Amniotic epithelial cell (primary cell): Measurements from ENCODE around the gene TBR1.
A peak's percentile ranks its signal among the peaks of the same experiment; 100 is the strongest.

Source experiments
- DNase-seq: peaks from one replicate; pipeline ENCODE4 v3.0.0-alpha.2; 2010; ENCODE audit warnings: low read depth

Gene TBR1

DNA sequence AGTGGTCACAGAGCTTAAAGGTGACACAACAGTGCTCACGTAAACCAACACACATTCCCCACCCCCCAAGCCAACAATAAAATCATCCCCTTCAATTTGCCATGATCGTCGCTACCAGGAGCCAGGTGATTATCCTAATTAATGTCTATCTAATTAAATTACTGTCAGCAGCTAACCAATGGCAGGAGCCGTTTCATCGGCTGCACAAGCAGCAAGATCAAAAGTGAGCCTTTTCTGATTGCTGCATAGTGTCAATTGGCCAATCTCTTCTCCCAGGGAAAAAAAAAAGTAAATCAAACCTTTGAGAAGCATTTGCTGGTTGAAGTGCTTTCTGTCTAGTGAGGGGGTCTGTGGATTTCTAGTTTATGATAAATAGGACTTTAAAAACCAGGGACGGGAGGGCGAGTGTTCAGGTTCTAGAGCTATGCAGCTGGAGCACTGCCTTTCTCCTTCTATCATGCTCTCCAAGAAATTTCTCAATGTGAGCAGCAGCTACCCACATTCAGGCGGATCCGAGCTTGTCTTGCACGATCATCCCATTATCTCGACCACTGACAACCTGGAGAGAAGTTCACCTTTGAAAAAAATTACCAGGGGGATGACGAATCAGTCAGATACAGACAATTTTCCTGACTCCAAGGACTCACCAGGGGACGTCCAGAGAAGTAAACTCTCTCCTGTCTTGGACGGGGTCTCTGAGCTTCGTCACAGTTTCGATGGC lies at the start of gene TBR1:
TSS of gene TBR1 (plus strand) at position 311 of the 721 bp plus-strand sequence. CDS start at position 425, 114 bp downstream.
- peak; percentile 8 for DNase-seq

DNA sequence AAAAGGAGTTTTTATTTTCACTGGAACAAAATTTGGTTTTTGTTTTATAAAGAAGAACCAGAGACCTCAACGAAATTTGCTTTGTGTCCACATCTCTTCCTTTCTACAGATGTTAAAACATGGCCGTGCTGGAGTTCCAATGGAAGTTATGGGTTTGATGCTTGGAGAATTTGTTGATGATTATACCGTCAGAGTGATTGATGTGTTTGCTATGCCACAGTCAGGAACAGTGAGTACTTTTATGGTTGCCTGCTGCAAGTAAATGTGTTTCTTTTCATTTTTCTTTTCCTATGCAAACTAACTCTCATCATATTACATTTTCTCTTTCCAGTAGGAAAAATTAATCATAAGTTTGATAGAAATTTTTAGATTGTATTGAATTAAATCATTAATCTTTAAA lies 48.4 kb upstream of the TBR1 start:
- DNase-seq, result peak; percentile 77

DNA sequence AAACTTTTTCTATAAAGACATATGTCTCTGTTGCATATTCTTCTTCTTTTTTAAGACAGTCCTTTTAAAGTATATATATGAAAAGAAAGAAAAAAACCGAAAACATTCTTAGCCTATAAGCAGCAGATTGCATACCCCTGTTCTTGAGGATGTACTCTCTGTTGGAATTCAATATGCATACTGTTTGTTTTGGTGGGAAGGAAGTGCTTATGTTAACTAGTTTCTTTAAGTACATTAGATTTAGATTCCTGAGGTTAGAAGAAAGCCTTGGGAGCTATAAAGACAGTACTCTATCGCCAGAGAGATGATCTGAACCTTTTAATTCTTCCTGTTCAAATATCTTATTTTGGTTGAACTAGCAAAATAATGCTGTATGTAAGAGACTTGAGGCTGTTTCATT lies 46.8 kb upstream of the TBR1 start:
- DNase-seq, result no peak

DNA sequence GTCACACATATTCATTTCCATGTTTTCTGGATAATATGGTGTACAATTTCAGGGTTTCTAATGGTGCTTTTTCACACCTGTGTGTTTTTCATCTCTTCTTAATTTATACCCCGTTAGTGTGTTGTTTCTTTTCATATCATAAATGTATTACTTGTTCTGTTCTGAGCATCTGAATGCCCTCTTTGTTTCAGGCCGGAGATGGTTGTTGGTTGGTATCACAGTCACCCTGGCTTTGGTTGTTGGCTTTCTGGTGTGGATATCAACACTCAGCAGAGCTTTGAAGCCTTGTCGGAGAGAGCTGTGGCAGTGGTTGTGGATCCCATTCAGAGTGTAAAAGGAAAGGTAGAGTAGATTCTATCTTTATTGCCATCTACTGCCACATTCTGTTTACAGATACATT lies 45.1 kb upstream of the TBR1 start:
- no peak for DNase-seq

DNA sequence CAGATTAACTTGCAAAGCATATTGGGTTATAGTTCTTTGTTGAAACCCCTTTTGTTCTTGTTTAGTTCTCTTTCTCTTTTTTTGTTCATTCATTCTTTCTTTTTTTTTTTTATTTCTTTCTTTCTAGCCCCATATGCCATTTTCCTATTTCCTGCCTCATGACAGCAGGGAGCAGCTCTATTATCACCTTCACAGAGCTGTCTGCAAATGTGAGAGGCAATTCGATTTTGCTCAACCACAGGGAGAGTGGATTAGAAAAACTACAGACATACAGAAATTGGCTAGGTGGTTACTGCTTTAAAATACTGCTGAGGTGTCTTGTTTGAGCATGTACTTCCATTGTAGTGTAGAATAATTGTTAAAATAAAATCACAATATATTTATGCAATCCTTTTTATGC lies 44.2 kb upstream of the TBR1 start:
- no peak for DNase-seq

DNA sequence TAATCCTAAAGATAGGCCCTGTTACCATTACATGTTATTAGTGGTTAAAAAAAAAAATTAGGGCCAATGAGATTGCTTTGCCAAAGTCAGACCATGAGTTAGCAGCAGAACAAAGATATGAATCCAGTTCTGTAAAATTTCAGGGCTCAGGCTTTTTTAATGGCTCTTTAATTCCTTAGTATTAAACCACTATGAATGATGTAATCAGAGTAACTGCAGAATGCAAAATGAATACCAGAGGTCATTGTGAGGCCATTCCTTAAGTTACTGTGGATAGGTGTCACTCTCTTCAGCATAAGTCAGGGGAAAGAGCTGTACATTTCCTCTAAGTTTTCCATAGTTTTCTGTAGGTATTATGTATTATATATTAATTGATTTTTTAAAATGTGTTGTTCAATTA lies 42.2 kb upstream of the TBR1 start:
- DNase-seq, result peak; percentile 45

DNA sequence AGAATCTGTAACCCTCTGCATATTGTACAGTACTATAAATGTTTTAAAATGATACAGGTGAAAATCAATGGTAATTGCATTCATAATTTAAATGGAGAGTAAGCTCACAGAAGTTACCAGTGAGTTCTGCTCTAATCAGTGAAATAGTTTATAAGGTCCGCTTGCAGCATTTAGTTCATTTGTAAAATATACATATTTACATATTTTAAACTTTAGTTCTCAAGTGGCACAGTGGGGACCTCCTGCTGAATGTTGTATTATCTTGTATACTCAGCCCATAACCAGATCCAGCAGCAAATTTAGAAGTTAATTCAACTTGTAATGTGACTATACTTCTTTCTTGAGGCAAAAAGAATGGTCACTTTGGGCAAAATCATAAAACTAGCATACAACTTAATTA lies 41.7 kb upstream of the TBR1 start:
- no peak for DNase-seq

DNA sequence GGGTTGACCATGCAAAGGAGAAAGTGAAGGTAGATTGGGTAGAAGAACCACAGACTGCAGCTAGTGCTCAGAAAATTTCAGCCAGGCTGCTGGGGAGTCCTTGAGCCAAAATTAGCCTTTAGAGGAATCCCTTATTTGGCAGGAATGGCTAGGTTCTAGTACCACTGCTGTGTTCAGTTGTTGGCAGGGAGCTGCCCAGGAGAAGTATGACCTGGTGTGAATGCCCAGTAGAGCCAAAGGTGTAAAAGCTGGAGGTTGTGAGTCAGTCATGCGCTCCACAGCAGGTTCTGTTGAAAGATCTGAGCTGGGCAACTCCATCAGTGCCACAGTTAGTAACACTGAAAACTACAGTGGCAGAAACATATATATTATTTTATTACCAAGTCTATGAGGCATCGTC lies 36.4 kb upstream of the TBR1 start:
- no peak for DNase-seq

DNA sequence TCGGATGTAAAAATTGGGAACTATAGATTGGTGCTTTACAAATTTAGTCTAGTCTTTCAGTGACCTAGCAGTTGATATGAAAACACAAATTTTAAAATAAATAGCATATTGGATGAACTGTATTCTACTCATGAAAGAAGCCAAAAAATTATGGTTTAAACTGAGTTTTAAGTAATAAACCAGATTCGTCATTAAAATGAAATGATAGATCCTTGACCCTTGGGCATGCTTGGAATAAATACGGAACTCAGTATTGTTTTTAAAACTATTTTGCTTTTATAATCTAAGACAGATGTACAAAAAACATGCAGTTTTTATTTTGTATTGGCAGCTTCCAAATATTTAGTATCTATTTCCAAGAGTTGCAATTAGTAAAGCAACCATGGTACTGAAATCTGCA lies 34.6 kb upstream of the TBR1 start:
- DNase-seq, result no peak

DNA sequence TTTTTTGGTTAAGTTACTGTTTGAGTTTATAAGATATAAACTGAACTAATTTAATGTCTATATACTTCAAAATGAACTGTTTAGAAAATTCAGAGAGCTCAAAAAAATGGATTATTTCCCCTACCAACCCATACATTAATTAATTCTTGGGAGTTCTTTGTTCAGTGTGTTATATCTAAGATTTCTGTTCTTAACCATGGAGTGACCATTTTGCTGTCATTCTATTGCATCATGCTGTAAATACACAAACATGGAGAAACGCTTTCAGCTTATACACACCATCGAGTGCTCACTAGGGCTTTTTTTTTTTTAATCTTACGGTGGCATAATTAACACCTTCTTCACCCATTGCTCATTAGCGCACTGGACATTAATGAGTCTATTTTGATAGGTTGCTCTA lies 33.4 kb upstream of the TBR1 start:
- no peak for DNase-seq

DNA sequence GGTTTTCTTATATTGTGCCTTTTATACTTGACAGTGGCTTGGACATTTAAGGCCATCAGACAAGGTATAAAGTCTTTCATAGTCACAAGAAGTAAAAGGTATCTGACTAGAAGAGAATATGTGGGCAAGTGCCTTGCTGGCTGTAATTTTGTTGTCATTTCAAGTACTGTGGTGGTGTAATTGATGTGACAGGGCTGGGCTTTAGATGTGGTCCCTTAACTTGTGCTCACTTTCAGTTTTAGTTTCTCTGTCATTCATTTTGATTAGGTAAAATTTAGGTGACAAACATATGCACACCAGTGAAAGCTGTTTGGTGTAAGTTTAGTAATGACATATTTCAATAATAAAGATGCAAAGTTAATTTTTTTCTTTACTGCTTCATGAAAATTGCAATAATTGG lies 31.2 kb upstream of the TBR1 start:
- DNase-seq, result no peak

DNA sequence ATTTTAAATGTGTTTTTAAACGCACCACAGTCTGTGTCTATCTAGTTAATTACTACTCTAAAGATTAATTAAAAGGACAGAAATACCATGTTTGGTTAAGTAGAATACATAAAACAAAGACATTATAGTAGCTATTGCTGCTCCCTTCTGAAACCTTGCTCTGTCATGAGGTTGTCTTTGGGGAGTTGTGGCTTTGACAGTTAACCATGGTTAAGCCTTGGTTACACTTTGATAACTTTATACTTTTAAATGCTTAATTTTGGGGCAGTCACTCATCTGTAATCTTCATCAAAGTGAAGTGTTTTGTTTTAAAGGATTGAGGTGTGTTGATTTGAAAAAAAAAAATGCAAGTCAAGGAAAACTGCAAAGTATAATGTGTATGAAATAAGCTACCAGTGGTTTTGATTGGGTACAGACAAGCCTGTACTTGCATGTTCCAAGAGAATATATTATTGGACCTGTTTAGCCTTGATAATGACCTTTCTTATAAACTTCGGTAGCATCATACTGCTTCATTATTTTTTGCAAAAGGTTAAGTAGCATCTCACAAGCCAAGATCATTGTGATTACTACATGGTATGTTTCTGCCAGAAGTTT lies 29.8 kb upstream of the TBR1 start:
- DNase-seq, result no peak

DNA sequence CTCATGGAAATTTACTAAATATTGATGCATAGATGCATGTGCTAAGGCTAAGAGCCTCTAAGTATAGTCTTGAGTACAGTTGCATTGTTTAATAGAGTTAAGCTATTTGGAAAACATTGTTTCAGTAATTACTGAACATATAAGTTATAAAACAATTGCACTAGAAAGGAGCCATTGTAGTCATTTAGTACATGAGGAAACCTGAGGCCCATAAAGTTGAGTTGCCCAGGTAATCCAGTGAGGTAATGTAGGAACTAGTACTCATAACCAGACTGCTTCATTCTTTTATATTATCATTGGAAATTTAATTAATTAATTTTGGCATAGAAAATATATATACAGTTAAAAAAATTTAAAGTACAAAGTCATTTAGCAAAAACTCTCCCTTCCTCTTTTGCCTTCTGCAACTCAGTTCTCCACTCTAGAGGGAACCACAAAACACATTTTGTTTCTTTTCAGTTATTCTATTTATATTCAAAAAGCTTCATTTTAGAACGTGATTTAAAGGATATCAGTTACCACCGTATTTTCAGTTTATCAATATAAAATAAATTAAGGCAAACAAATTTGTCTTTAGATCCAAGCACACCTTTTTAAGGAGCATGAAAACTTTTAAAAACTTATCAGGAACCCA lies 27.8 kb upstream of the TBR1 start:
- DNase-seq, result no peak

DNA sequence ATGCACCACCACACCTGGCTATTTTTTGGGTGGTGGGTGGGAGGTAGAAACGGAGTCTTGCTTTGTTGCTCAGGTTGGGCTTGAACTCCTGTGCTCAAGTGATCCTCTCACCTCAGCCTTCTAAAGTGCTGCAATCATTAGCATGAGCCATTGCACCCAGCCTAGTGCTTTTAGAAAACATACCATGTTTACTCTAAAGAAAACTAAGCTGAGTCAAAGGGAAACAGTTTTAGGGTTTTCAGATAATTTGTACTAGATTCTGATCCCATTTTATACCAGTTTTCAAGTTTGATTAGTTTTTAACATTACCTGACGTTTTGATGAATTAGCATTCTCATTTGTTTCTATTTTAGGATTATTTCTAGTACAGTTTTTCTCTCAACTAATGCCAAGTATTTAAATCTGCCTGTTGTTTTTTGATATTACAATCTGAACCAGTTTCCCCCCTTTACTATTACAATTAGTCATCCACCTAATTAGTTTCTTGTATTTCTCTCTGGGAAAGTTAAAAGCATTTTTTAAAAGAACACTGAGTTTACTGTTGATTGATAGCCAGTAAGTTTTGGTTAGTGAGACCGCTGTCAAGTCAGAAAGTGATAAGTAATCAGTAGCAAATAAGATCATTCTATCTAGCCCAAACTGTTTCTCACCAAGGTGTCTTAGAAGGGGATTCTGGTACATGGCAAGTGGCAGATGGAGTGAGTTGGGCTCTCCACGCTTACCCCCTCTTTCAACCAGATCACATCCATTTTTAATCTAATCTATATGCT lies 24.2 kb upstream of the TBR1 start:
- DNase-seq, result no peak

DNA sequence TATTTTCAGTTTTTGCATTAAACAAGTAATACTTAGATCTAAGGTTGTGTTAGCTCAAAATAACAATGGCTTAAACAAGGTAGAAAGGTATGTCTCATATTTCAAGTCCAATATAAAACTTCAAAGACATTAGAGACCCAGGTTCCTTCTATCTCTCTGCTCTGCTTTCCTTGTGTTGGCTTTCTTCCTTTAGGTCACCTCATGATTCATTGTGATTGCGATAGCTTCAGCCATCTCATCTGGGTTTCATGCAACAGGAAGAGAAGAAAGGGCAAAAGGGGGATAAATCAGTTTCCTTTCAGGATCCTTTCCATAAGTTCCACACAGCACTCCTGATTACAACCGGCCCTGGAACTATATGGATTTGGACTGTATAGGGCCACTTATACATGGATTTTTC lies 16.0 kb upstream of the TBR1 start:
- peak; percentile 40 for DNase-seq

DNA sequence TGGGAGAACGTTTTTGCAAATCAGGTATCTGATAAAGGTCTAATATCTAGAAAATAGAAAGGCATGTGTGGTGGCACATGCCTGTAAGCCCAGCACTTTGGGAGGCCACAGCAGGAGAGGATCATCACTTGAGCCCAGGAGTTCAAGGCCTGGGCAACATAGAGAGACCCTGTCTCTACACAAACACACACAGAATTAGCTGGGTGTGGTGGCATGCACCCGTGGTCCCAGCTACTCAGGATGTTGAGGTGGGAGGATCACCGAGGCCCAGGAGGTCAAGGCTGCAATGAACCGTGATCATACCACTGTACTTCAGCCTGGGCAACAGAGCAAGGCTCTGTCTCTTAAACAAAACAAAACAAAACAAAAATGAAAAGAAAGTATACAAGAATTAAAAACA lies 13.8 kb upstream of the TBR1 start:
- no peak for DNase-seq

DNA sequence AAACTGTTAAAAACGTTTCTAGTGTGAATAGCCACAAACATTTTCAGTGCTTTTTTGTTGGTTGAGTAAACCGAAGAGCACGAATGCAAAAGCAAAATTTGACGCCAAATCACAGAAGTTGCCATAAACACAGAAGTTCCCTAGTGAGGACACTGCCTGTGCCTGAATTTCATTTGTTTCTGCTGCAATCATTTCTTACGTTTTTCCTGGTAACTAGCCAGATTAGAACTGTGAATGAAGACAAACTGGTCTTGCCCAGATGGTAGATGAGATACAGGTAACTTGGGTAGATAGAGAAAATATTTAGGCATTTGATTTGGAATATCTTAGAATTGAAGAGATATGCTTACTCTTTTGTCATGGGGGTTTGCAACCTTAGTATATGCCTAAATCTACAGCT lies 9.8 kb upstream of the TBR1 start:
- no peak for DNase-seq

DNA sequence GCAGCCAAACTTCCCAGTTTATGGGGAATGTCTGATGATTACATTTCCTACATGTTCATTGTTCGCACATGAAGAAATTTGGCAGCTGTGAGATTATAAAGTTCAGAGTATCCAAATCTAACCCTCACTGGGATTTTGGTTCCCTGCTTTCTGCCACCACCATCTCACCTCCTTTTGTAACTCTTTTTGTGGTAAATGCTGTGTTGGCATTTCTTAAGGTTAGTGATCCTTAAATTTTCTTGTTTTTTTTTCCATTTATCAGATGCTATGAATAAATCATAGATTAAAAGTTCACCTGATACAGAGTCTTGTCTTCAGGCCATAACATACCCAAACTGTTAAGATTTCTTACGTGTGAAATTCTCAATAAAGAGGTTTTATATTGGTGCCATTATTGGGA lies 8.5 kb upstream of the TBR1 start:
- no peak for DNase-seq

DNA sequence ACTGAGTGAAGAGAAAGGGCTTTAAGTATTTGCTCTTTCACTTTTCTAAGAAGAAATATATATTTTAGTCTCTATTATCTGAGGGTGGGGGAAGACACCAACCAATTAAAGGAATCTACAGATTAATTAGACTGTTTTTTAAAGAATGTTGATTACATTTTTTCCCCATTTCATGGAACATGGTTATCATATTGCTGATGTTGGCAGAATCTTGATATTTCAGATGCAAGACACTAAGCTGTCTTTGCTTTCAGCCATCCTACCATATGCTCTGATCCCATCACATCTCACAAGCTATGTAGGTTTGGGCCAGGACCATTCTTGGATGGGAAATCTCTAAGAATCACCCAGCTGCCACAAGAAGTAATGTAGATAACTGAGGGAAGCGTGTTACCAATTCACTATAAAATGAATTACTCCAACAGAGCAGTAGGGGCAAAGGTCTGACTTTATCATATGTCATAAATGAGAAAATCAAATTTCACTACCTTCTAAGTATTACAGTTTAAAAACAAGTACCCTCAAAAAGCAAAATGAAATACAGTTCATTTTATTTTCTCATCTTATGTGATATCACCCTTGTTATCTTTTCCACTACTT lies 6.7 kb upstream of the TBR1 start:
- no peak for DNase-seq

DNA sequence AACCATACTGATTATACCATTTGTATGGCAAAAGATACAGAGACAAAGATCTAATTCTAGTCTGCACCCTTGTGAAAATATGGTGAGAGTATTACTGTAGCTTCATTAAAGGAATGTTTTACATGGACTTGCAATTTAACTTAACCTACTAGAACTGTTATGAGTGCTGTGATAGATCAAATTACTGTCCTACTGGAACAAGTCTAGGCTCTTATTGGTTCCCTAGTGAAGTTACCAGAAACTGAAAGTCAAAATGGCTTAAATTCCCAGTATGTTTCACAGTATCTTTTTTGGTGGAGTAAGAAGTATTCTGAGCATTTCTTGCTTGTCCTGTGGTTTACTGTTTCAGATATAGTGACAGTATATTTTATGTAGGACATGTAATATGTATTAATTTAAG lies 3.8 kb upstream of the TBR1 start:
- peak; percentile 6 for DNase-seq

DNA sequence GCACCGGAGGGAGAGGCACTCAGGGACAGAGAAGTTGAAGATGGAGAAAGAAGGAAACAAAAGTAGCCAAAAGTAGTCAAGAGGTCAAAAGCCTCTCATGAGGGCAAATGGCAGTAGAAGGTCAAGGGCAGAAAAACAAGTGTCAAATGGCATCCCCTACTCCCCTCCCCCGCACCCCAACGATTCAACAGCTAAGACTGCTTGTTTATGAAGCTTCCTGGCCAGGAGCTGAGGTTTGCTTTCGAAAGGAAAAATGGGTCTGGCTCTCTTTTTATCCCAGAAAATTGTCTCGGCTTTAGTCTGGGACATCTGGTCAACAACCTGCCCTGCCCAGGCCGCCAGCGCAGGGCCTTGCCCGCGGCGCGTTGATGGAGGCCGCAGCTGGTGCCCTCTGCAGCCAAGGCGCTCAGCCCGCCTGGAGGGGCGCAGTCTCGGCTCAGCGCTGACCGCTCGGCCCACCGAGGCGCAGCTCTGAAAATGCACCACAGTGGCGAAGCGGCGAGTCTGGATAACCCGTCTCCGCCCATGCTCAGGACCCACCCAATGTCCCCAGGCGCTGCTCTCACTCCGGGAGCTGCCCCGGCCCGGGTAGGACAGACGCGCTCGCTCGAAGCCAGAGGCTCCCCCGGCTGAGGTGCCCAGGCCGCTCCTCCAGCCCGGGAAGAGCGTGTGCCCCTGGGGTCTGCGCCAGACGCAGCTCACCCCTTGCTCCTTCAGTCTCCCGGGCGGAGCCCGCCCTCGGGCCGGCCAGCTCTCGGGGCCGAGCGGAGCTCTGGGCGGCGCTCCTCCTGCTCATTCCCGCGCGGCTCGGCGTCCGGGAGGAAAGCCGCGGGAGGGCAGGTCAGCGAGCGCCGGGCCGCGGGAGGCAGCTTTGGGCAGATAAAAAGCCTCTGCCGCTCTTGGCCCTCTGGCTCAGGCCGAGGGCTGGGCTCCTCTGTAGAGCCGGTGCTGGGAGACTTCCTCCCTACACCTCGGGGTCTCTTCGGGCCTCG lies 1.8 kb upstream of the TBR1 start:
- DNase-seq, result peak; percentile 11
